Activated CD4-positive, alpha-beta T cell treated with anti-CD3 and anti-CD28 coated beads, Interleukin-2, Interleukin-4, amounts not matched to agents 100 ng/mL and 50 ng/mL, durations not matched to agents 16 hours and 8 hours (primary cell): Measurements from ENCODE around the gene FBXL16.
A peak's percentile ranks its signal among the peaks of the same experiment; 100 is the strongest.
"Not testable (repeated sequence)": the region's sequence is repeated elsewhere in the genome, so short reads cannot be mapped to it uniquely, and the experiment has no call there.

Source experiments
- DNase-seq: peaks from one replicate; pipeline ENCODE4 v3.0.0-alpha.2; 2020; ENCODE audit warnings: low spot score

Gene FBXL16

DNA sequence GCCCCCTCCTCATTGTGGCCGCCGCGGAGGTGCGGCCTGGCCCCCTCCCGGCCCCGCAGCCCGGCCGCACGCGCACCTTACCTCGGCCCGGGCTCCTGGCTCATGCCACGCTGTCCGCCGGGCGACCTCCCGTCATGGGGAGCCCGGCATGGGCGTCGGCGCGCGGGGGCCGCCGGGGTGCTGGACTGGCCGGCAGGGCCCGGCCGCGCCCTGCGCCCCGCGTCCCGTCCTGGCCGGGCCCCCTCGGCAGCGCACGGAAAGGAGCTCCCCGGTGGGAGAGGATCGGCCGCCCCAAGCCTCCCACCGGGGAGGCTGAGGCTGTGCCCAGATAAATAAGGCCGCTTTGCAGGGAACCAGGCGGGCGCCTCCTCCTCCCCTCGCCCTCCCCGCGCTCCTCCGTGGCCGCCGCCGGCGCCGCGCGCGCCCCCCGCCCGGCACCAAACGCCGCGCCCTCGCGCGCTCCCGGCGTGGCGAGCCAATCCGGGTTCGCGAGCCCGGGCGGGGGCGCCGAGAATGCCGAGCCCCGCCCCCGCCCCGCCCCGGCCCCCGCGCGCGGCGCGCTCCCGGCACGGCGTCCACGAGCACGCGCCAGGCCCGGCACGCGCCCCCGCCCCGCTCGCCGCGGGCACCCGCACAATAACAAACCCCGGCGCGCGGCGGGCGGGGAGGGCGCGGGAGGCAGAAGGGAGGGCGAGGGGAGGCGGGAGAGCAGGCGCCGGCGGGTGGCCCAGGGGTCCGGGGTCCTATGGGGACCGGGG, at the start of gene FBXL16:
FBXL16 (minus strand) TSS at position 371 of the 758 bp plus-strand sequence. CDS start 8,396 bp downstream, outside the sequence.
- DNase-seq: no peak

DNA sequence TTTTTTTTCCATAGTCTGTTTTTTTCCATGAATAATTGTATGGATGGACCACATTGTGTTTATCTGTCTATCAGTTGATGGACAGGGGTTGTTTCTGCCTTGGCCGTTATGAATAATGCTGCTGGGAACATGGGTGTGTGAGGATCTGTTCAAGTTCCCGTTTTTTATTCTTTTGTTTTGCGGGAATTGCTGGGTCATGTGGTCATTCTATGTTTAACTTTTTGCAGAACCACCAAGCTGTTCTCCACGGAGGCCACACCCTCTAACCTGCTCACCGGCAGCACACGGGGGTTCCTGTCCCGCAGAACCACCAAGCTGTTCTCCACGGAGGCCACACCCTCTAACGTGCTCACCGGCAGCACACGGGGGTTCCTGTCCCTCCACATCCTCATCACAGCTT, 49.1 kb upstream of the FBXL16 start:
- DNase-seq: no peak

DNA sequence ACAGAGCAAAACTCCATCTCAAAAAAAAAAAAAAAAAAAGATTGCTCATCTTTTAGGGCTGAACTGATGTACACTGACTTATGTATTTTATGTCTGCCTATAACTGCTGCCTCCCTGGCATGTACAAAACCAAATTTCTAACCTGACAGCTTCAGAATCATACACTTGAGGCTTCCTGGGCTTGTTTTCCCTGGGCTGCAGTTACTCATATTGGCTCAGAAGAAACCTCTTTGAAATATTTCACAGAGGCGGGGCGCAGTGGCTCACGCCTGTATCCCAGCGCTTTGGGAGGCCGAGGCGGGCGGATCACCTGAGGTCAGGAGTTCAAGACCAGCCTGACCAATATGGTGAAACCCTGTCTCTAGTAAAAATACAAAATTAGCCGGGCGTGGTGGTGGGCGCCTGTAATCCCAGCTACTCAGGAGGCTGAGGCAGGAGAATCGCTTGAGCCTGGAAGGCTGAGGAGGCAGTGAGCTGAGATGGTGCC, 48.6 kb upstream of the FBXL16 start:
- DNase-seq: not testable (repeated sequence)

DNA sequence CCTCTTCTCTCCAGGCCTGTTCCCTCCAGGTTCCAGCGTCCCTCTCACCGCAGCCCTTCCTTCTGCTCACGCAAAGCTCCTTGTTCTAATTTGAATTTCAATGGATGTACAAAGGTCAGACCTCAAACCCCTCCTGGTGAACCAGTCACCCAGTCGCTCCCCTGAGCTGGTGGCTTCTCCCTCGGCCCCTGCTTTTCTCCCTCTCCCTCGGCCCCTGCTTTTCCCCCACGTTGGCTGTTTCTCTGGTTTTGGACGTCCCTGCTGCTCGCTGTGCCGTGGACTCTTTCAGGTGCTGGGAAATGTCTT, 46.4 kb upstream of the FBXL16 start:
- DNase-seq: no peak

DNA sequence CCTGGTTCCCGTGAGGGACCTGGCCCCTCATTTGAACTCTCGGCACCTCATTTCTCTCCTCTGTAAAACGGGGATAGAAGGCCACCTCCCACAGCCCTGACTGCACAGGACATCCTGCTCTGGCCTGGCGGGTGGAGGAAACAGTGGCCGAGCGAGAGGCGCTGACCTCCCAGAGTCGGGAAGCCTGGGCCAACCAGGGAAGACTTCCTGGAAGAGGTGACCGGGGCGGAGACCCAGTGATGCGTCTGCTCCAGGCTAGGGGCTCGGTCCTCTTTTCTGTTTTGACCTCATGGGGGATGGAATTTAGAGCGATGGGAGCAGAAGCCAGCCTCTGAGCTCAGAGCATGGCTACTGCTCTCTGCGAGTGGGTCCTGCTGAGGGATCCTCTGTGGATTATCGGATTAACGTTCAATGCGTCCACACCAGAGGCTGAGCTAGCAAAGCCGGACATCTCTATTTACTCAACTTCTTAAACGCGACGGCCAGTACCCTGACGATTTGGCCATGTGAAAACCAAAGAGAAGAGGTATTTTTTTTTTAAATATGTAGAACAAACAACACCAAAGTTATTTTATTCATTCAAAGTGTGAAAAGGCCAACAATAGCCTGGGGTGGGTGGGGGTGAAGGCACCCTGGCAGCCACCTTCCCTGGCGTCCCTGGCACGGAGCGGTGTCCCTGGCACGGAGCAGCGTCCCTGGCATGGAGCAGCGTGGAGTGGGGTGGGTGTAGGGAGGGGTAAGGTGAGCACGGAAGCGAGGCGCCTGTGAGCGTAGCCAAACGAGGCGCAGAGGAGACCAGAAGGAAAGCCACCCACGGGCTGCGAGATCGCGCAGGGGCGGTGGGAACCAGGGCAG, 45.8 kb upstream of the FBXL16 start:
- no peak for DNase-seq

DNA sequence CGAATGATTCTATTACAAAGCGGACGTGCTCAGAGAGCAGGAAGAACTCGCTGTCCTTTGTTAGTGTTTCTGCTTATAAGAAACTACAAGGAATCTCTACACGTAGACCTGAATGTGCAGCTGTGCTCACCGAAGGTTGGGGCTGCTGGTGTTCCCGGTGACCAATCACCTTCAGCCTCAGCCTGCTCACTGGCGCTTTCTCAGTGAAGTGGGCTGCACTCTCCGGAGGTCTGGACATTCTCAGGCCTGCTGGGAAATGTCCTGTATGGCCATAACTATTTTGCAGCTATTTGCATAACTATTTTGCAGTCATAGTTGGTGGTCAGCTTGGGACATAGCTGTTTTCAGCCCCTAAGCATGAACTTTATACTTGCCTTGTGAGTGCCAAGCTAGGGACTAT, 44.9 kb upstream of the FBXL16 start:
- no peak for DNase-seq

- no peak for DNase-seq
Observed at GRCh38 chr16:749010-749409, 43.4 kb upstream of the FBXL16 start.

- no peak for DNase-seq
Observed at GRCh38 chr16:747978-748746, 42.6 kb upstream of the FBXL16 start.

DNA sequence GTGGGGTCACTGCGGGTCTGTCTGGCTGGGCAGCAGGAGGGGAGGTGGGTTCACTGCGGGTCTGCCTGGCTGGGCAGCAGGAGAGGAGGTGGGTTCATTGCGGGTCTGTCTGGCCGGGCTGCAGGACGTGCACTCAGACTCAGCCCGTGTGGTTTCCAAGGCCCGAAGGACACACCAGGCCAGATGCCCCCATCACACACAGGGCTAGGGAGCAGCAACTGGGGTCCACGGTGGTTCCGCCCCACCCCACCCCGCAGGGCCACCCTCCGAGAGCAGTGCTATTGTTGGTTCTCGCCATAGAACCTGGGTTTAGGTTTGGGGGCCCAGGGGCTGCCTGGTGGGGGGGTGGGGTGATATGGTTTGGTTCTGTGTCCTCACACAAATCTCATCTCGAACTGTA, 41.0 kb upstream of the FBXL16 start:
- no peak for DNase-seq

DNA sequence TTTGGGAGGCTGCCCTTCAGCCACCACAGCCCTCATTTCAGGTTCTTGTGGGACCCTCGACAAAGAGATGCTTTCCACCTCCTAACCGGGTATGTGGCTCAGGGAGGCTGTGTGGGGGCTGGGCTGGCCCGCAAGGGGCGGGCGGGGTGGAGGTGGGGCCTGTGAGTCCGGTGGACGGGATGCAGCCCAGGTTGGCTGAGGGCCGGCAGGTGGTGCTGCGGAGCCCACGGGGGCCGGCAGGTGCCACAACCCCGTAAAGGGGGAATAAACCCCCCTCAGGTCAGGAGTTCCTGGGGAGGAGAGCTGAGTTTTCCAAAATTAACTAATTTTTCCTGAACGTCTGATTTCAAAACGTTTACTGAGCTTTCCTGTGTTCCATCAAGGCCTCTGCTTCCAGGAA, 40.1 kb upstream of the FBXL16 start:
- no peak for DNase-seq

DNA sequence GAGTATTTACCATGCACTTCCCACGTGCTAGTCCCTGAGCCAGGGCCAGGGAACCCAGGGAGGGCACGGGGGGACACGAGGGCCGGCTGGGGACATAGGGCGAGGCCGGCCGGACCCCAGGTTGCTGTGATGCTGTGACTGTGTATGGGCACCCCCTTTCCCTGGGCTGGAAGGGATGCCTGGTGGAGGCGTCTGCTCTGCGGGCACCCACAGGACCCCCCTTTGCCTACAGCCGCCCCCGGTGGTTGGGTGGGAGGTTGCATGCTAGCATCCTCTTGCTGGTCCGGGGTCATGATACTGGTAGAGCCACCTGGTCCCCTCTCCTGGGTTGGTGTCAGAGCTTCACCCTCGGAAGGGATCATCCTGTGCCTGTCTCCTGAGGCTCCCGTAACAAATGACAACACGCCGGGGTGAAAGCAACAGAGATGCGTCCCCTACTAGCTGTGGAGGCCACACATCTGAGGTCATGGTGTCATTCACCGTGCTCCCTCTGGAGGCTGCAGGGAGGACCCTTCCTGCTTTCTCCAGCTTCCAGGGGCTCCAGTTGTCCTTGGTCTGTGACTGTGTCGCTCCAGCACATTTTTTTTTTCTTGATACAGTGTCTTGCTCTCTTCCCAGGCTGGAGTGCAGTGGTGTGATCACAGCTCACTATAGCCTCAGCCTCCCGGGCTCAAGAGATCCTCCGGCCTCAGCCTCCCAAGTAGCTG, 38.3 kb upstream of the FBXL16 start:
- DNase-seq: no peak

DNA sequence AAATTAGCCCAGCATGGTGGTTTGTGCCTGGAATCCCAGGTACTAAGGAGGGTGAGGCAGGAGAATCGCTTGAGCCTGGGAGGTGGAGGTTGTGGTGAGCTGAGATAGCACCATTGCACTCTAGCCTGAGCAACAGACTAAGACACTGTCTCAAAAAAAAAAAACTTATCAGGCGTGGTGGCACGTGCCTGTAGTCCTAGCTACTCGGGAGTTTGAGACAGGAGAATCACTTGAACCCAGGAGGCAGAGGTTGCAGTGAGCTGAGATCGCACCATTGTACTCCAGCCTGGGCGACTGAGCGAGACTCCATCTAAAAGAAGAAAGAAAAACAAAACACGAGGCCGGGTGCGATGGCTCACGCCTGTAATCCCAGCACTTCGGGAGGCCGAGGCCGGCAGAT, 37.3 kb upstream of the FBXL16 start:
- DNase-seq: not testable (repeated sequence)

DNA sequence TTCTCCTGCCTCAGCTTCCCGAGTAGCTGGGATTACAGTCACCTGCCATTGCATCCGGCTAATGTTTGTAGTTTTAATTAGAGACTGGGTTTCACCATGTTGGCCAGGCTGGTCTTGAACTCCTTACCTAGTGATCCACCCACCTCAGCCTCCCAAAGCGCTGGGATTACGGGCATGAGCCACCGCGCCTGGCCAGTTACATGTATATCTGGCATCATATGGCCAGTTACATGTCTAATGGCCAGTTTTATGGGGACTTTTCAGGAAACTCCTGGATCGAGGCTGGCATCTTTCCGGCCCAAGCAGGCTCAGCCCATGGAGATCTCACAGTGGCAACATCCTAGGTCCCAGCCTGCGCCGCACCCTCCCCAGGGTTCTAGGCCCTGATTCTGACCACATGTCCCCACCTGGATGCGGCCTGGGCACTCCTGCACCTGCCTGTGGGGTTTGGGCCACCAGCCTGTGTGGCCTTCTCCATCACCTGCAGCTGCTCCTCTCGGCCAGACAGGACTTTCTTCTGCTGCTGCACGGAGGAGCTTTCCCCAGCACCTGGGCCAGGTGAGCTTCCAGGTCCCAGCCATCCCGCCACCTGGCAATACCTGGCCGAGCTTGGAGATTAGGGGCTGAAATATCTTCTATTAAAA, 36.5 kb upstream of the FBXL16 start:
- no peak for DNase-seq

GRCh38 chr16:740764-741505, 35.3 kb upstream of the FBXL16 start, which contains the start of gene CIAO3:
Gene CIAO3, minus strand, starts transcription at chr16:740997. Its CDS starts 12 bp downstream, at chr16:740985.
- peak; percentile 92 for DNase-seq

- no peak for DNase-seq
Observed at GRCh38 chr16:740459-740763, 34.8 kb upstream of the FBXL16 start.

- DNase-seq: no peak
Observed at GRCh38 chr16:739560-740458, 34.2 kb upstream of the FBXL16 start.

GRCh38 chr16:736936-737481, 31.4 kb upstream of the FBXL16 start:
- DNase-seq: no peak

DNA sequence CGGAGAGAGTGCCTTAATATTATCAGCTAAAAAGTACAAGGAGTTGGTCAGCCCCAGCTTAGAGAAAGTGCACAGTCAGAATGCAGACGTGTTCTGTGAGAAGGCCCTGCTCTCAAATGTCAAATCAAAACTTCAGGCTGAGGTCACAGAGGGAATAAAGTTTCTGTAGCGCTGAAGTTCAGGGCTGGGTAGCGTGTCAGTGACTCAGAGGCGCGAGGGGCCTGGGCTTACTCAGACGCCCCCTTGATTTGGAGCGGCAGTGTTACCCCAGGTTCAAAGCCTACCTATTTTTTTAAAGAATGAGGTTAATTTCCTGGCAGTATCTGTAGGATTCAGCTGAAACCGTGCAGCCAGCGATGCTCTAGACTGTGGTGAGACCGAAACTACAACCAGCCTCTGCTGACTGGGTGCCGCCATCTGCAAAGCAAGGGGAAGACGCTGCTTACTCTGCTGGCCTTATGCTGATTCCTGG, 30.4 kb upstream of the FBXL16 start:
- peak; percentile 90 for DNase-seq
